Amygdala (tissue), 56 donors: ENCODE results near the gene ELMO1.

Experiments
- DNase-seq, 56 donors: peaks; one replicate each; lab custom pipeline; 2025; lab: John Stamatoyannopoulos, UW

Gene ELMO1

GRCh38 chr7:36945612-36946400 lies 502.9 kb downstream of the ELMO1 start:
- DNase-seq: peak in 3 of 56 donors; percentile 9 to 25 (median 12)

GRCh38 chr7:36944838-36945237 lies 503.8 kb downstream of the ELMO1 start:
- DNase-seq: no peak

- DNase-seq: no peak
These were observed 504.9 kb downstream of the ELMO1 start for GRCh38 chr7:36943591-36944435.

- DNase-seq: no peak
These were observed 505.7 kb downstream of the ELMO1 start for GRCh38 chr7:36942955-36943354.

- DNase-seq: no peak
These were observed 506.1 kb downstream of the ELMO1 start for GRCh38 chr7:36942541-36942940.

- DNase-seq: no peak
These were observed 506.6 kb downstream of the ELMO1 start for GRCh38 chr7:36942025-36942424.

GRCh38 chr7:36941359-36941758 lies 507.3 kb downstream of the ELMO1 start:
- peak in 1 of 56 donors; percentile 12 for DNase-seq

- no peak for DNase-seq
These were observed 508.8 kb downstream of the ELMO1 start for GRCh38 chr7:36939816-36940215.

GRCh38 chr7:36937754-36938563 lies 510.7 kb downstream of the ELMO1 start:
- DNase-seq: no peak

- DNase-seq: no peak
These were observed 516.8 kb downstream of the ELMO1 start for GRCh38 chr7:36931892-36932291.

- no peak for DNase-seq
These were observed 518.9 kb downstream of the ELMO1 start for GRCh38 chr7:36929791-36930190.

GRCh38 chr7:36928718-36929117 lies 519.9 kb downstream of the ELMO1 start:
- DNase-seq: no peak

- DNase-seq: no peak
These were observed 520.4 kb downstream of the ELMO1 start for GRCh38 chr7:36928311-36928710.

- DNase-seq: no peak
These were observed 523.0 kb downstream of the ELMO1 start for GRCh38 chr7:36925691-36926090.

- DNase-seq: no peak
These were observed 523.5 kb downstream of the ELMO1 start for GRCh38 chr7:36925207-36925606.

GRCh38 chr7:36923943-36924436 lies 524.7 kb downstream of the ELMO1 start:
- DNase-seq: no peak

- no peak for DNase-seq
These were observed 525.5 kb downstream of the ELMO1 start for GRCh38 chr7:36923185-36923584.

GRCh38 chr7:36920433-36920832 lies 528.2 kb downstream of the ELMO1 start:
- no peak for DNase-seq

- no peak for DNase-seq
These were observed 528.9 kb downstream of the ELMO1 start for GRCh38 chr7:36919738-36920137.

GRCh38 chr7:36918591-36918990 lies 530.1 kb downstream of the ELMO1 start:
- no peak for DNase-seq

GRCh38 chr7:36916619-36917018 lies 532.0 kb downstream of the ELMO1 start:
- no peak for DNase-seq
